Activated T-helper 1 cell treated with anti-CD3 and anti-CD28 coated beads, Interleukin-12 subunit alpha, Interleukin-12 subunit beta, Interleukin-2, Interleukin-4 antibody, amounts not matched to agents 30 ng/mL and 10 ng/mL and 1 ng/mL, durations not matched to agents 14 hours and 24 hours and 36 hours (primary cell): Measurements from ENCODE around the gene ZNF800. TPM values are rescaled to one million over a fixed set of nuclear protein-coding genes. Genes with fewer than 3 reads are reported as not detected.
A peak's percentile ranks its signal among the peaks of the same experiment; 100 is the strongest.

Experiments
- DNase-seq: peaks from one replicate; pipeline ENCODE4 v3.0.0; 2021; ENCODE audit warnings: low spot score
- H3K27ac Mint-ChIP-seq: one replicate; pipeline ENCODE4 v1.8.0; 2021; ENCODE audit warnings: mild to moderate bottlenecking, mixed read lengths
- H3K27me3 Mint-ChIP-seq: one replicate; pipeline ENCODE4 v1.8.0; 2022; ENCODE audit warnings: mild to moderate bottlenecking, moderate library complexity, mixed read lengths; ENCODE audit not compliant: insufficient read depth
- H3K36me3 Mint-ChIP-seq: one replicate; pipeline ENCODE4 v1.8.0; 2021; ENCODE audit warnings: low read depth, mixed read lengths
- H3K4me1 Mint-ChIP-seq: one replicate; pipeline ENCODE4 v1.8.0; 2021; ENCODE audit warnings: low read depth, mixed read lengths
- H3K4me3 Mint-ChIP-seq: one replicate; pipeline ENCODE4 v1.8.0; 2021; ENCODE audit warnings: mild to moderate bottlenecking, moderate library complexity, mixed read lengths
- H3K9me3 Mint-ChIP-seq: one replicate; pipeline ENCODE4 v1.8.0; 2021; ENCODE audit warnings: mixed read lengths
- intact Hi-C: fragments of 100-400 bp; cut with micrococcal nuclease; formaldehyde crosslinking; loops from one replicate; pipeline ENCODE4 v1.15.1; 2024
- total RNA-seq: library from RNA; stranded (reverse); gene quantifications from 2 replicates; pipeline ENCODE4 v1.2.3, GENCODE V29; 2022

Gene ZNF800
- total RNA-seq, 1 donor from 2014 or later: 39.1 TPM

GRCh38 chr7:127383123-127383835, 9.2 kb downstream of the ZNF800 start:
- Mint-ChIP-seq H3K27me3 (no peaks in the 10 kb centered on the region), H3K36me3 (peaks cover 29% of the 10 kb centered on the region), H3K27ac (no peak overlapping the region), H3K4me3 (no peak overlapping the region), H3K4me1 (peaks cover 68% of the 10 kb centered on the region), H3K9me3 (no peaks in the 10 kb centered on the region)
- intact Hi-C loops: no loop called here
- DNase-seq: no peak

GRCh38 chr7:127382301-127383085, 10.0 kb downstream of the ZNF800 start:
- peak overlapping the region; percentile 10 for H3K4me3 Mint-ChIP-seq
- DNase-seq: no peak
- H3K27me3 Mint-ChIP-seq: no peaks in the 10 kb centered on the region
- H3K36me3 Mint-ChIP-seq: peaks cover 27% of the 10 kb centered on the region
- peaks cover 70% of the 10 kb centered on the region for H3K4me1 Mint-ChIP-seq
- H3K9me3 Mint-ChIP-seq: no peaks in the 10 kb centered on the region
- intact Hi-C loops: no loop called here
- no peak overlapping the region for H3K27ac Mint-ChIP-seq

- Mint-ChIP-seq H3K27me3 (no peaks in the 10 kb centered on the region), H3K4me1 (peaks cover 80% of the 10 kb centered on the region), H3K36me3 (peaks cover 27% of the 10 kb centered on the region), H3K4me3 (no peak overlapping the region), H3K9me3 (no peaks in the 10 kb centered on the region), H3K27ac (no peak overlapping the region)
- intact Hi-C loops: no loop called here
- DNase-seq: no peak
These were observed 12.0 kb downstream of the ZNF800 start for GRCh38 chr7:127380479-127380878.

GRCh38 chr7:127379642-127380041, 12.9 kb downstream of the ZNF800 start:
- Mint-ChIP-seq H3K36me3 (peaks cover 24% of the 10 kb centered on the region), H3K27ac (peak overlapping the region; percentile 20), H3K9me3 (no peaks in the 10 kb centered on the region), H3K27me3 (no peaks in the 10 kb centered on the region), H3K4me3 (no peak overlapping the region), H3K4me1 (peaks cover 73% of the 10 kb centered on the region)
- no peak for DNase-seq
- intact Hi-C loops: loop anchor here (2.0 to 5.0 kb wide), 2 partner anchors 15 to 33 kb away; no protein-coding TSS in a partner anchor

- Mint-ChIP-seq H3K27me3 (no peaks in the 10 kb centered on the region), H3K4me1 (peaks cover 74% of the 10 kb centered on the region), H3K9me3 (no peaks in the 10 kb centered on the region), H3K27ac (no peak overlapping the region), H3K4me3 (no peak overlapping the region), H3K36me3 (peaks cover 31% of the 10 kb centered on the region)
- no peak for DNase-seq
- intact Hi-C loops: loop anchor here (2.0 to 5.0 kb wide), 2 partner anchors 14 to 34 kb away; no protein-coding TSS in a partner anchor
These were observed 14.0 kb downstream of the ZNF800 start for GRCh38 chr7:127378537-127378936.

GRCh38 chr7:127377425-127377824, 15.1 kb downstream of the ZNF800 start:
- no peak for DNase-seq
- no peaks in the 10 kb centered on the region for H3K27me3 Mint-ChIP-seq
- H3K36me3 Mint-ChIP-seq: peaks cover 36% of the 10 kb centered on the region
- H3K4me3 Mint-ChIP-seq: no peak overlapping the region
- peaks cover 63% of the 10 kb centered on the region for H3K4me1 Mint-ChIP-seq
- intact Hi-C loops: loop anchor here (5.0 kb wide), 1 partner anchor 35 kb away; no protein-coding TSS in a partner anchor
- no peaks in the 10 kb centered on the region for H3K9me3 Mint-ChIP-seq
- H3K27ac Mint-ChIP-seq: no peak overlapping the region

GRCh38 chr7:127375631-127376030, 16.9 kb downstream of the ZNF800 start:
- Mint-ChIP-seq H3K27me3 (no peaks in the 10 kb centered on the region), H3K4me3 (no peak overlapping the region), H3K27ac (no peak overlapping the region), H3K9me3 (no peaks in the 10 kb centered on the region), H3K36me3 (peaks cover 35% of the 10 kb centered on the region), H3K4me1 (peaks cover 47% of the 10 kb centered on the region)
- intact Hi-C loops: loop anchor here (1.0 to 5.0 kb wide), 2 partner anchors 18 to 37 kb away; no protein-coding TSS in a partner anchor
- DNase-seq: no peak

- H3K36me3 Mint-ChIP-seq: peaks cover 23% of the 10 kb centered on the region
- intact Hi-C loops: no loop called here
- H3K4me3 Mint-ChIP-seq: no peak overlapping the region
- peaks cover 10% of the 10 kb centered on the region for H3K4me1 Mint-ChIP-seq
- H3K27me3 Mint-ChIP-seq: no peaks in the 10 kb centered on the region
- no peak for DNase-seq
- H3K9me3 Mint-ChIP-seq: no peaks in the 10 kb centered on the region
- no peak overlapping the region for H3K27ac Mint-ChIP-seq
These were observed 24.8 kb downstream of the ZNF800 start for GRCh38 chr7:127367679-127368078.

GRCh38 chr7:127366680-127367079, 25.8 kb downstream of the ZNF800 start:
- Mint-ChIP-seq H3K4me1 (peaks cover 10% of the 10 kb centered on the region), H3K4me3 (no peak overlapping the region), H3K27ac (no peak overlapping the region), H3K9me3 (no peaks in the 10 kb centered on the region), H3K27me3 (no peaks in the 10 kb centered on the region), H3K36me3 (peaks cover 24% of the 10 kb centered on the region)
- intact Hi-C loops: no loop called here
- DNase-seq: no peak

- H3K4me1 Mint-ChIP-seq: peaks cover 10% of the 10 kb centered on the region
- H3K4me3 Mint-ChIP-seq: no peak overlapping the region
- H3K36me3 Mint-ChIP-seq: peaks cover 21% of the 10 kb centered on the region
- DNase-seq: no peak
- no peak overlapping the region for H3K27ac Mint-ChIP-seq
- no peaks in the 10 kb centered on the region for H3K9me3 Mint-ChIP-seq
- intact Hi-C loops: loop anchor here (2.0 kb wide), 1 partner anchor 13 kb away; no protein-coding TSS in a partner anchor
- H3K27me3 Mint-ChIP-seq: no peaks in the 10 kb centered on the region
These were observed 26.6 kb downstream of the ZNF800 start for GRCh38 chr7:127365957-127366315.

- H3K9me3 Mint-ChIP-seq: no peaks in the 10 kb centered on the region
- H3K27ac Mint-ChIP-seq: no peak overlapping the region
- H3K4me1 Mint-ChIP-seq: peaks cover 10% of the 10 kb centered on the region
- no peaks in the 10 kb centered on the region for H3K27me3 Mint-ChIP-seq
- DNase-seq: no peak
- intact Hi-C loops: loop anchor here (2.0 kb wide), 1 partner anchor 13 kb away; no protein-coding TSS in a partner anchor
- H3K36me3 Mint-ChIP-seq: peaks cover 23% of the 10 kb centered on the region
- H3K4me3 Mint-ChIP-seq: no peak overlapping the region
These were observed 27.1 kb downstream of the ZNF800 start for GRCh38 chr7:127365164-127365956.

- intact Hi-C loops: no loop called here
- no peaks in the 10 kb centered on the region for H3K27me3 Mint-ChIP-seq
- no peaks in the 10 kb centered on the region for H3K9me3 Mint-ChIP-seq
- H3K4me3 Mint-ChIP-seq: no peak overlapping the region
- H3K27ac Mint-ChIP-seq: no peak overlapping the region
- H3K36me3 Mint-ChIP-seq: peaks cover 18% of the 10 kb centered on the region
- H3K4me1 Mint-ChIP-seq: peaks cover 10% of the 10 kb centered on the region
- DNase-seq: no peak
These were observed 30.0 kb downstream of the ZNF800 start for GRCh38 chr7:127362364-127363027.
